ENCODE measurements around the gene HOMER3.
"Not testable (repeated sequence)": the region's sequence is repeated elsewhere in the genome, so short reads cannot be mapped to it uniquely, and the experiment has no call there.

Gene HOMER3

GRCh38 chr19:18952364-18953003 is 11.5 kb upstream of the HOMER3 start:
- not testable (repeated sequence) for DNase-seq

GRCh38 chr19:18951721-18952281 is 10.8 kb upstream of the HOMER3 start:
- DNase-seq: no peak

- no peak for DNase-seq
Observed at GRCh38 chr19:18949858-18950257, 8.8 kb upstream of the HOMER3 start.

GRCh38 chr19:18948976-18949356 is 7.9 kb upstream of the HOMER3 start:
- no peak for DNase-seq

- no peak for DNase-seq
Observed at GRCh38 chr19:18948075-18948975, 7.3 kb upstream of the HOMER3 start.

- no peak for DNase-seq
Observed at GRCh38 chr19:18946918-18947317, 5.9 kb upstream of the HOMER3 start.

- DNase-seq: no peak
Observed at GRCh38 chr19:18946335-18946734, 5.3 kb upstream of the HOMER3 start.

- no peak for DNase-seq
Observed at GRCh38 chr19:18945297-18945696, 4.3 kb upstream of the HOMER3 start.

GRCh38 chr19:18943465-18943864 is 2.4 kb upstream of the HOMER3 start:
- no peak for DNase-seq

- DNase-seq: no peak
Observed at GRCh38 chr19:18942692-18943091, 1.7 kb upstream of the HOMER3 start.

GRCh38 chr19:18941628-18942354 is 774 bp upstream of the HOMER3 start:
- no peak for DNase-seq

- no peak for DNase-seq
Observed at GRCh38 chr19:18939922-18940768, 872 bp downstream of the HOMER3 start.

- no peak for DNase-seq
Observed at GRCh38 chr19:18939163-18939562, 1.9 kb downstream of the HOMER3 start.

- no peak for DNase-seq
Observed at GRCh38 chr19:18933297-18933696, 7.7 kb downstream of the HOMER3 start.

- DNase-seq: peak; percentile 84 to 86
Observed at GRCh38 chr19:18932216-18932841, 8.7 kb downstream of the HOMER3 start.

GRCh38 chr19:18931316-18932162 is 9.5 kb downstream of the HOMER3 start:
- no peak for DNase-seq

- DNase-seq: no peak
Observed at GRCh38 chr19:18929311-18929710, 11.7 kb downstream of the HOMER3 start.

GRCh38 chr19:18928018-18928805 is 12.8 kb downstream of the HOMER3 start:
- DNase-seq: no peak

GRCh38 chr19:18924684-18925213 is 16.3 kb downstream of the HOMER3 start:
- DNase-seq: no peak

All from CD4-positive, alpha-beta T cell treated with Interferon alpha-2 for 1 hour (primary cell).